K562 (cell line): Measurements from ENCODE around the gene MAP1S. TPM values are rescaled to one million over a fixed set of nuclear protein-coding genes. Genes with fewer than 3 reads are reported as not detected.

Source experiments
- DMBX1 ChIP-seq: fragments of 250-450 bp; sonication (Bioruptor Pico); IDR thresholded peaks from 2 replicates; pipeline ENCODE4 v1.8.0; 2022; ENCODE audit warnings: inconsistent platforms, mild to moderate bottlenecking, moderate library complexity, borderline replicate concordance
- EHMT2 ChIP-seq: fragments of 450-650 bp; IDR thresholded peaks from 2 replicates; pipeline ENCODE4 v1.6.1; 2018; ENCODE audit warnings: antibody characterized with exemption
- EZH2 ChIP-seq: IDR thresholded peaks from 2 replicates; pipeline ENCODE4 v1.6.1; 2012; ENCODE audit warnings: low read depth, mild to moderate bottlenecking, inconsistent platforms, low read length, borderline replicate concordance
- MAZ ChIP-seq, 2 experiments: fragments of 450-650 bp in 1 of 2; sonication (generic) in 1 of 2; formaldehyde crosslinking; IDR thresholded peaks in 1 of 2; conservative IDR thresholded peaks in 1 of 2; 2 replicates each; pipeline versions ENCODE4 v1.4.0 to v1.5.0; 2020; ENCODE audit warnings: mild to moderate bottlenecking in 1 of 2, missing genetic modification reagents in 1 of 2
- MECOM ChIP-seq: fragments of 250-450 bp; sonication (Bioruptor Pico); IDR thresholded peaks from 2 replicates; pipeline ENCODE4 v1.8.0; 2022; ENCODE audit warnings: inconsistent platforms
- MIER1 ChIP-seq: fragments of 450-650 bp; IDR thresholded peaks from 2 replicates; pipeline ENCODE4 v1.6.1; 2016; ENCODE audit warnings: antibody characterized with exemption, mild to moderate bottlenecking, low read depth
- MTA3 ChIP-seq: fragments of 450-650 bp; formaldehyde crosslinking; IDR thresholded peaks from 2 replicates; pipeline ENCODE4 v1.6.1; 2017; ENCODE audit warnings: mild to moderate bottlenecking, borderline replicate concordance
- NCOA1 ChIP-seq: fragments of 450-650 bp; IDR thresholded peaks from 2 replicates; pipeline ENCODE4 v1.6.1; 2016; ENCODE audit warnings: low read depth
- NONO ChIP-seq, 2 experiments: fragments of 200-400 bp in 1 of 2; fragments of 450-650 bp in 1 of 2; formaldehyde crosslinking in 1 of 2; IDR thresholded peaks; 2 replicates each; pipeline ENCODE4 v1.6.1; 2017; ENCODE audit warnings: low read depth in 2 of 2, mild to moderate bottlenecking in 2 of 2, moderate library complexity in 2 of 2, low read length in 1 of 2
- RAD21 ChIP-seq, 2 experiments: fragments of 250-450 bp in 1 of 2; fragments of 450-650 bp in 1 of 2; sonication (Bioruptor Pico) in 1 of 2; formaldehyde crosslinking in 1 of 2; IDR thresholded peaks in 1 of 2; conservative IDR thresholded peaks in 1 of 2; 2 replicates each; pipeline versions ENCODE4 v1.4.0 to v1.8.0; 2020 to 2022; ENCODE audit warnings: mild to moderate bottlenecking in 2 of 2, moderate library complexity in 1 of 2
- TCF7 ChIP-seq: sonication (generic); IDR thresholded peaks from 2 replicates; pipeline ENCODE4 v1.6.1; 2016; ENCODE audit warnings: antibody characterized with exemption, borderline replicate concordance
- TFAP4 ChIP-seq: sonication (generic); formaldehyde crosslinking; IDR thresholded peaks from 2 replicates; pipeline ENCODE4 v1.8.0; 2022; ENCODE audit warnings: missing genetic modification reagents, mild to moderate bottlenecking, moderate library complexity, borderline replicate concordance
- USF2 ChIP-seq: sonication (generic); formaldehyde crosslinking; IDR thresholded peaks from 2 replicates; pipeline ENCODE4 v1.5.0; 2020; ENCODE audit warnings: missing genetic modification reagents
- ZNF232 ChIP-seq: sonication (generic); formaldehyde crosslinking; IDR thresholded peaks from 2 replicates; pipeline ENCODE4 v1.8.0; 2022; ENCODE audit warnings: mild to moderate bottlenecking, missing genetic modification reagents
- ZNF311 ChIP-seq: fragments of 250-450 bp; sonication (Bioruptor Pico); IDR thresholded peaks from 2 replicates; pipeline ENCODE4 v1.4.0; 2020; ENCODE audit warnings: mild to moderate bottlenecking, moderate library complexity
- ZNF318 ChIP-seq, 2 experiments: fragments of 450-650 bp; IDR thresholded peaks; 2 replicates each; pipeline ENCODE4 v1.6.1; 2016; ENCODE audit warnings: mild to moderate bottlenecking in 2 of 2, borderline replicate concordance in 1 of 2, low read depth in 1 of 2, moderate library complexity in 1 of 2
- polyA plus RNA-seq, 8 experiments: library from polyadenylated mRNA; depleted of rRNA in 4 of 8; stranded (reverse) in 5 of 8; unstranded in 3 of 8; fragments of >200 nt; fragmentation: Nextera tagmentation in 2 of 8; fragmentation: Illumina TruSeq in 1 of 8; extraction: Ambion mirVana in 2 of 8; extraction: Trizol in 1 of 8; gene quantifications; 2 replicates each; pipeline versions ENCODE4 v1.2.1 to v1.2.3, GENCODE V29; 2011 to 2014; ENCODE audit warnings: inconsistent platforms in 1 of 8, missing spikeins in 1 of 8
- total RNA-seq, 7 experiments: library from RNA; depleted of rRNA in 6 of 7; stranded (reverse); fragments of >200 nt in 6 of 7; fragmentation: Illumina TruSeq in 2 of 7; extraction: Trizol in 2 of 7; gene quantifications; 2 replicates each; pipeline versions ENCODE4 v1.2.1 to v1.2.3, GENCODE V29; 2011 to 2021; ENCODE audit warnings: low replicate concordance in 1 of 7

The MAP1S gene
- total and polyA plus RNA-seq, 9 of the 15 experiments (the other 6 are each of a cell fraction or from before 2014, with no cell fraction given): 2.0 to 81.0 (median 9.5) TPM

GRCh38 chr19:17681505-17682125 lies 37.7 kb upstream of the MAP1S start (continued):
- TF ChIP-seq EZH2: no peak
- peak; percentile 87; the same call in 1 of the 2 replicates for TF ChIP-seq ZNF232 (CRISPR knock-in tag)
- no peak for TF ChIP-seq ZNF318 (IDR thresholded peaks at IDR 0.05; ENCODE audit: borderline replicate concordance in 1 of 2, low read depth in 1 of 2)
- peak; percentile 98 for TF ChIP-seq EHMT2
- TF ChIP-seq USF2: peak; percentile 17; the same call in 1 of the 2 replicates
- TF ChIP-seq RAD21 (CRISPR knock-in tag; conservative IDR thresholded peaks at IDR 0.05 in 1 of 2, IDR thresholded peaks at IDR 0.05 in 1 of 2): peak in 1 of 2 experiments; percentile 12; a peak in 1 of 4 replicates
- peak; percentile 62; the same call in 1 of the 2 replicates for TF ChIP-seq DMBX1 (CRISPR knock-in tag)
- TF ChIP-seq MECOM (CRISPR knock-in tag): peak; percentile 60; the same call in 1 of the 2 replicates
- 0 out of 2 replicates have a peak, but pooled peaks have one; percentile 66 for TF ChIP-seq MTA3
- peak; percentile 47 to 81; a peak in 3 of 4 replicates for TF ChIP-seq MAZ (CRISPR knock-in tag; conservative IDR thresholded peaks at IDR 0.05 in 1 of 2, IDR thresholded peaks at IDR 0.05 in 1 of 2)
- no peak for TF ChIP-seq ZNF311
- peak; percentile 97 for TF ChIP-seq MIER1
- TF ChIP-seq TCF7: no peak
- TF ChIP-seq NCOA1: peak; percentile 89
- peak; percentile 80 for TF ChIP-seq TFAP4 (CRISPR knock-in tag)
- TF ChIP-seq NONO (IDR thresholded peaks at IDR 0.05; ENCODE audit: low read depth in 2 of 2, low read length in 1 of 2): 0 out of 4 replicates have a peak, but pooled peaks of 1 of the 2 experiments have one; percentile 21
